K562 (cell line): ENCODE data around the gene DUS1L. TPM values are rescaled to one million over a fixed set of nuclear protein-coding genes. Genes with fewer than 3 reads are reported as not detected.

Source experiments
- ATF6 ChIP-seq: sonication (generic); formaldehyde crosslinking; IDR thresholded peaks from 2 replicates; pipeline ENCODE4 v1.4.0; 2020; ENCODE audit warnings: mild to moderate bottlenecking, missing genetic modification reagents
- BRF1 ChIP-seq: IDR thresholded peaks from 3 replicates; pipeline ENCODE4 v1.6.1; 2011; ENCODE audit warnings: borderline replicate concordance, mild to moderate bottlenecking; ENCODE audit not compliant: insufficient read length; ENCODE audit errors: extremely low read depth
- CREB3L1 ChIP-seq: fragments of 450-650 bp; IDR thresholded peaks from 2 replicates; pipeline ENCODE4 v1.6.1; 2014; ENCODE audit warnings: low read depth, mild to moderate bottlenecking, moderate library complexity, borderline replicate concordance
- FOXK1 ChIP-seq: sonication (generic); formaldehyde crosslinking; IDR thresholded peaks from 2 replicates; pipeline ENCODE4 v1.8.0; 2022; ENCODE audit warnings: missing genetic modification reagents, mild to moderate bottlenecking, borderline replicate concordance
- HBP1 ChIP-seq: fragments of 450-650 bp; formaldehyde crosslinking; IDR thresholded peaks from 2 replicates; pipeline ENCODE4 v1.4.0; 2022; ENCODE audit warnings: missing genetic modification characterization
- HDGF ChIP-seq: fragments of 450-650 bp; IDR thresholded peaks from 2 replicates; pipeline ENCODE4 v1.6.1; 2016
- HMG20B ChIP-seq: fragments of 250-450 bp; sonication (Bioruptor Pico); IDR thresholded peaks from 2 replicates; pipeline ENCODE4 v1.5.0; 2021; ENCODE audit warnings: mild to moderate bottlenecking
- MNT ChIP-seq, 2 experiments: fragments of 450-650 bp; conservative IDR thresholded peaks; 2 replicates each; pipeline ENCODE4 v1.6.1; 2017; ENCODE audit warnings: mild to moderate bottlenecking in 2 of 2, moderate library complexity in 2 of 2
- PML ChIP-seq: IDR thresholded peaks from 2 replicates; pipeline ENCODE4 v1.6.1; 2012; ENCODE audit warnings: low read length, inconsistent platforms
- POLR2AphosphoS5 ChIP-seq: IDR thresholded peaks from 2 replicates; pipeline ENCODE4 v1.6.1; 2011; ENCODE audit warnings: mild to moderate bottlenecking, low read depth, low read length, moderate library complexity; ENCODE audit not compliant: control insufficient read depth, insufficient read depth
- POLR2B ChIP-seq: fragments of 450-650 bp; IDR thresholded peaks from 2 replicates; pipeline ENCODE4 v1.6.1; 2018; ENCODE audit warnings: low read depth; ENCODE audit not compliant: partially characterized antibody
- RBM14 ChIP-seq: fragments of 200-400 bp; formaldehyde crosslinking; IDR thresholded peaks from 2 replicates; pipeline ENCODE4 v1.6.1; 2018; ENCODE audit warnings: low read depth, mild to moderate bottlenecking, low read length, moderate library complexity, borderline replicate concordance; ENCODE audit not compliant: insufficient read depth
- RBM22 ChIP-seq: fragments of 200-400 bp; formaldehyde crosslinking; IDR thresholded peaks from 2 replicates; pipeline ENCODE4 v1.6.1; 2018; ENCODE audit warnings: low read length, low read depth; ENCODE audit not compliant: poor library complexity, severe bottlenecking
- SETDB1 ChIP-seq: IDR thresholded peaks from one replicate; pipeline ENCODE4 v1.6.1; 2012; ENCODE audit warnings: low read length, control low read depth, inconsistent platforms
- SMC3 ChIP-seq: conservative IDR thresholded peaks from 2 replicates; pipeline ENCODE4 v1.6.1; 2011; ENCODE audit warnings: low read depth, low read length, improper control_type of control experiment; ENCODE audit not compliant: insufficient read depth
- SRSF1 ChIP-seq: fragments of 200-400 bp; formaldehyde crosslinking; IDR thresholded peaks from 2 replicates; pipeline ENCODE4 v1.6.1; 2017; ENCODE audit warnings: mild to moderate bottlenecking, low read depth, low read length, moderate library complexity
- STAG1 ChIP-seq: sonication (generic); formaldehyde crosslinking; IDR thresholded peaks from 2 replicates; pipeline ENCODE4 v1.5.0; 2020; ENCODE audit warnings: missing genetic modification reagents, borderline replicate concordance
- TCF7 ChIP-seq: sonication (generic); IDR thresholded peaks from 2 replicates; pipeline ENCODE4 v1.6.1; 2016; ENCODE audit warnings: antibody characterized with exemption, borderline replicate concordance
- ZBTB8A ChIP-seq: fragments of 450-650 bp; IDR thresholded peaks from 2 replicates; pipeline ENCODE4 v1.6.1; 2018; ENCODE audit warnings: mild to moderate bottlenecking, moderate library complexity; ENCODE audit not compliant: partially characterized antibody
- ZNF124 ChIP-seq: sonication (generic); formaldehyde crosslinking; IDR thresholded peaks from 2 replicates; pipeline ENCODE4 v1.8.1; 2022; ENCODE audit warnings: missing genetic modification reagents
- ZNF668 ChIP-seq: fragments of 250-450 bp; sonication (Bioruptor Pico); IDR thresholded peaks from 2 replicates; pipeline ENCODE4 v1.8.0; 2022; ENCODE audit warnings: mild to moderate bottlenecking, inconsistent platforms
- polyA plus RNA-seq, 8 experiments: library from polyadenylated mRNA; depleted of rRNA in 4 of 8; stranded (reverse) in 5 of 8; unstranded in 3 of 8; fragments of >200 nt; fragmentation: Nextera tagmentation in 2 of 8; fragmentation: Illumina TruSeq in 1 of 8; extraction: Ambion mirVana in 2 of 8; extraction: Trizol in 1 of 8; gene quantifications; 2 replicates each; pipeline versions ENCODE4 v1.2.1 to v1.2.3, GENCODE V29; 2011 to 2014; ENCODE audit warnings: inconsistent platforms in 1 of 8, missing spikeins in 1 of 8
- total RNA-seq, 7 experiments: library from RNA; depleted of rRNA in 6 of 7; stranded (reverse); fragments of >200 nt in 6 of 7; fragmentation: Illumina TruSeq in 2 of 7; extraction: Trizol in 2 of 7; gene quantifications; 2 replicates each; pipeline versions ENCODE4 v1.2.1 to v1.2.3, GENCODE V29; 2011 to 2021; ENCODE audit warnings: low replicate concordance in 1 of 7

DUS1L gene
- total and polyA plus RNA-seq, 9 of the 15 experiments (the other 6 are each of a cell fraction or from before 2014, with no cell fraction given), result 7.8 to 210 (median 83.9) TPM

GRCh38 chr17:82092995-82093751 lies 27.6 kb upstream of the DUS1L start (continued):
- peak; percentile 28; the same call in 1 of the 2 replicates for TF ChIP-seq PML
- no peak for TF ChIP-seq ZBTB8A
- peak; percentile 25; the same call in 1 of the 2 replicates for TF ChIP-seq POLR2AphosphoS5
- TF ChIP-seq MNT (conservative IDR thresholded peaks at IDR 0.05), result no peak
- no peak for TF ChIP-seq HDGF
- TF ChIP-seq RBM14, result 0 out of 2 replicates have a peak, but pooled peaks have one; percentile 46
- no peak for TF ChIP-seq ZNF668 (CRISPR knock-in tag)
- TF ChIP-seq HMG20B (CRISPR knock-in tag), result no peak
- TF ChIP-seq BRF1, result no peak
- no peak for TF ChIP-seq HBP1 (CRISPR knock-in tag)
- no peak for TF ChIP-seq FOXK1 (CRISPR knock-in tag)
- no peak for TF ChIP-seq SETDB1
- TF ChIP-seq CREB3L1, result no peak
- no peak for TF ChIP-seq TCF7
- no peak for TF ChIP-seq ATF6 (CRISPR knock-in tag)
- TF ChIP-seq STAG1 (CRISPR knock-in tag), result no peak
- peak; percentile 18 for TF ChIP-seq RBM22
- TF ChIP-seq SRSF1, result no peak
- no peak for TF ChIP-seq ZNF124 (CRISPR knock-in tag)
- TF ChIP-seq POLR2B, result peak; percentile 49
- no peak for TF ChIP-seq SMC3
